K562 (cell line): Measurements from ENCODE around the gene FLAD1. TPM values are rescaled to one million over a fixed set of nuclear protein-coding genes. Genes with fewer than 3 reads are reported as not detected.
A peak's percentile ranks its signal among the peaks of the same experiment; 100 is the strongest.

Experiments used
- ETS2 ChIP-seq: IDR thresholded peaks from 2 replicates; pipeline ENCODE4 v1.6.1; 2016; ENCODE audit warnings: borderline replicate concordance, missing genetic modification characterization, mild to moderate bottlenecking, moderate library complexity, missing compliant biosample characterization; ENCODE audit not compliant: poor library complexity, severe bottlenecking
- MIER1 ChIP-seq: fragments of 450-650 bp; IDR thresholded peaks from 2 replicates; pipeline ENCODE4 v1.6.1; 2016; ENCODE audit warnings: antibody characterized with exemption, mild to moderate bottlenecking, low read depth
- NBN ChIP-seq: fragments of 450-650 bp; IDR thresholded peaks from 2 replicates; pipeline ENCODE4 v1.6.1; 2016; ENCODE audit warnings: low read depth, mild to moderate bottlenecking
- NR3C1 ChIP-seq: sonication (generic); formaldehyde crosslinking; IDR thresholded peaks from 2 replicates; pipeline ENCODE4 v1.8.1; 2022; ENCODE audit warnings: missing genetic modification reagents
- PHF8 ChIP-seq: fragments of 200-600 bp; sonication (generic); IDR thresholded peaks from 2 replicates; pipeline ENCODE4 v1.6.1; 2012; ENCODE audit warnings: mixed run types, mild to moderate bottlenecking, inconsistent platforms, low read length, moderate library complexity, borderline replicate concordance
- POLR2G ChIP-seq: fragments of 200-400 bp; formaldehyde crosslinking; IDR thresholded peaks from 2 replicates; pipeline ENCODE4 v1.6.1; 2017; ENCODE audit warnings: low read depth, mild to moderate bottlenecking, antibody characterized with exemption, low read length, moderate library complexity
- PTRF ChIP-seq: fragments of 450-650 bp; IDR thresholded peaks from 2 replicates; pipeline ENCODE4 v1.6.1; 2016; ENCODE audit warnings: mild to moderate bottlenecking, missing genetic modification characterization, missing compliant biosample characterization
- RBM22 ChIP-seq: fragments of 200-400 bp; formaldehyde crosslinking; IDR thresholded peaks from 2 replicates; pipeline ENCODE4 v1.6.1; 2018; ENCODE audit warnings: low read length, low read depth; ENCODE audit not compliant: poor library complexity, severe bottlenecking
- RREB1 ChIP-seq: fragments of 250-450 bp; sonication (Bioruptor Pico); IDR thresholded peaks from 2 replicates; pipeline ENCODE4 v1.4.0; 2020
- TSC22D4 ChIP-seq: fragments of 450-650 bp; IDR thresholded peaks from 2 replicates; pipeline ENCODE4 v1.6.1; 2016; ENCODE audit warnings: missing genetic modification characterization, missing biosample characterization, control low read depth
- ZMIZ1 ChIP-seq, 2 experiments: fragments of 150-350 bp in 1 of 2; IDR thresholded peaks; 2 replicates each; pipeline ENCODE4 v1.6.1; 2012 to 2016; ENCODE audit warnings: low read depth in 2 of 2, low read length in 2 of 2, mild to moderate bottlenecking in 1 of 2, moderate library complexity in 1 of 2
- ZNF232 ChIP-seq: sonication (generic); formaldehyde crosslinking; IDR thresholded peaks from 2 replicates; pipeline ENCODE4 v1.8.0; 2022; ENCODE audit warnings: mild to moderate bottlenecking, missing genetic modification reagents
- ZNF274 ChIP-seq: IDR thresholded peaks from 2 replicates; pipeline ENCODE4 v1.6.1; 2011; ENCODE audit warnings: low read depth, mild to moderate bottlenecking, low read length, moderate library complexity, borderline replicate concordance
- ZNF384 ChIP-seq: IDR thresholded peaks from 2 replicates; pipeline ENCODE4 v1.6.1; 2012; ENCODE audit warnings: low read depth, low read length, improper control_type of control experiment
- ZNF431 ChIP-seq: sonication (generic); formaldehyde crosslinking; IDR thresholded peaks from 2 replicates; pipeline ENCODE4 v1.8.0; 2022; ENCODE audit warnings: mild to moderate bottlenecking, missing genetic modification reagents
- polyA plus RNA-seq, 8 experiments: library from polyadenylated mRNA; depleted of rRNA in 4 of 8; stranded (reverse) in 5 of 8; unstranded in 3 of 8; fragments of >200 nt; fragmentation: Nextera tagmentation in 2 of 8; fragmentation: Illumina TruSeq in 1 of 8; extraction: Ambion mirVana in 2 of 8; extraction: Trizol in 1 of 8; gene quantifications; 2 replicates each; pipeline versions ENCODE4 v1.2.1 to v1.2.3, GENCODE V29; 2011 to 2014; ENCODE audit warnings: inconsistent platforms in 1 of 8, missing spikeins in 1 of 8
- total RNA-seq, 7 experiments: library from RNA; depleted of rRNA in 6 of 7; stranded (reverse); fragments of >200 nt in 6 of 7; fragmentation: Illumina TruSeq in 2 of 7; extraction: Trizol in 2 of 7; gene quantifications; 2 replicates each; pipeline versions ENCODE4 v1.2.1 to v1.2.3, GENCODE V29; 2011 to 2021; ENCODE audit warnings: low replicate concordance in 1 of 7
- TF ChIP-seq, protein P1 (sequence below): fragments of 250-450 bp; sonication (Bioruptor Pico); IDR thresholded peaks from 2 replicates; pipeline ENCODE4 v1.5.0; 2021; ENCODE audit warnings: mild to moderate bottlenecking, borderline replicate concordance

The FLAD1 gene
- total and polyA plus RNA-seq, 9 of the 15 experiments (the other 6 are each of a cell fraction or from before 2014, with no cell fraction given) = 24.9 to 85.8 (median 67.0) TPM

- TF ChIP-seq, protein P1, sequence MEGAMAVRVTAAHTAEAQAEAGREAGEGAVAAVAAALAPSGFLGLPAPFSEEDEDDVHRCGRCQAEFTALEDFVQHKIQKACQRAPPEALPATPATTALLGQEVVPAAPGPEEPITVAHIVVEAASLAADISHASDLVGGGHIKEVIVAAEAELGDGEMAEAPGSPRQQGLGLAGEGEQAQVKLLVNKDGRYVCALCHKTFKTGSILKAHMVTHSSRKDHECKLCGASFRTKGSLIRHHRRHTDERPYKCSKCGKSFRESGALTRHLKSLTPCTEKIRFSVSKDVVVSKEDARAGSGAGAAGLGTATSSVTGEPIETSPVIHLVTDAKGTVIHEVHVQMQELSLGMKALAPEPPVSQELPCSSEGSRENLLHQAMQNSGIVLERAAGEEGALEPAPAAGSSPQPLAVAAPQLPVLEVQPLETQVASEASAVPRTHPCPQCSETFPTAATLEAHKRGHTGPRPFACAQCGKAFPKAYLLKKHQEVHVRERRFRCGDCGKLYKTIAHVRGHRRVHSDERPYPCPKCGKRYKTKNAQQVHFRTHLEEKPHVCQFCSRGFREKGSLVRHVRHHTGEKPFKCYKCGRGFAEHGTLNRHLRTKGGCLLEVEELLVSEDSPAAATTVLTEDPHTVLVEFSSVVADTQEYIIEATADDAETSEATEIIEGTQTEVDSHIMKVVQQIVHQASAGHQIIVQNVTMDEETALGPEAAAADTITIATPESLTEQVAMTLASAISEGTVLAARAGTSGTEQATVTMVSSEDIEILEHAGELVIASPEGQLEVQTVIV (CRISPR knock-in tag) = no peak
- TF ChIP-seq ZNF384 = peak; percentile 81
- no peak for TF ChIP-seq PHF8
- no peak for TF ChIP-seq ZNF274
- TF ChIP-seq TSC22D4 (tag) = no peak
- no peak; the same call in 1 of the 2 replicates for TF ChIP-seq MIER1
- no peak for TF ChIP-seq ZNF431
- no peak for TF ChIP-seq PTRF (tag)
- TF ChIP-seq NBN = peak; percentile 86
- no peak for TF ChIP-seq NR3C1
- no peak for TF ChIP-seq RREB1 (CRISPR knock-in tag)
- TF ChIP-seq POLR2G = no peak
- TF ChIP-seq ZNF232 (CRISPR knock-in tag) = no peak
- TF ChIP-seq ZMIZ1 (IDR thresholded peaks at IDR 0.05; ENCODE audit: low read depth in 2 of 2, low read length in 2 of 2) = no peak
- no peak for TF ChIP-seq ETS2
- no peak for TF ChIP-seq RBM22
These were observed 9.6 kb upstream of the FLAD1 start (continued) for GRCh38 chr1:154973344-154974101.
